Calu3 (cell line): ENCODE data around the gene LDB3. TPM values are rescaled to one million over a fixed set of nuclear protein-coding genes. Genes with fewer than 3 reads are reported as not detected.

Experiments used
- BruUV-seq: library from RNA; stranded (reverse); fragments of 400-500 nt; replicated peaks from 2 replicates; lab custom pipeline; 2021; lab: Mats Ljungman, UMichigan
- CTCF ChIA-PET: fragments of 300-600 bp; sonication (Branson Sonifier 250); formaldehyde crosslinking; loops from one replicate; lab custom pipeline; 2022; ENCODE audit warnings: antibody characterized with exemption; lab: Charles Lee
- DNase-seq: peaks from one replicate; pipeline ENCODE4 v3.0.0; 2022
- H3K27ac Mint-ChIP-seq: one replicate; pipeline ENCODE4 v1.8.0; 2022; ENCODE audit warnings: mixed read lengths; ENCODE audit not compliant: unreplicated experiment
- H3K27me3 Mint-ChIP-seq: one replicate; pipeline ENCODE4 v1.8.0; 2022; ENCODE audit warnings: mixed read lengths; ENCODE audit not compliant: unreplicated experiment
- H3K36me3 Mint-ChIP-seq: one replicate; pipeline ENCODE4 v1.8.0; 2022; ENCODE audit warnings: mild to moderate bottlenecking, moderate library complexity, mixed read lengths; ENCODE audit not compliant: insufficient read depth, unreplicated experiment
- H3K4me1 Mint-ChIP-seq: one replicate; pipeline ENCODE4 v1.8.0; 2022; ENCODE audit warnings: mild to moderate bottlenecking, low read depth, mixed read lengths; ENCODE audit not compliant: unreplicated experiment
- H3K4me3 Mint-ChIP-seq: one replicate; pipeline ENCODE4 v1.8.0; 2022; ENCODE audit warnings: mild to moderate bottlenecking, low read depth, moderate library complexity, mixed read lengths; ENCODE audit not compliant: unreplicated experiment
- H3K9me3 Mint-ChIP-seq: one replicate; pipeline ENCODE4 v1.8.0; 2022; ENCODE audit warnings: low read depth, mixed read lengths; ENCODE audit not compliant: unreplicated experiment
- intact Hi-C: fragments of 100-400 bp; cut with micrococcal nuclease; formaldehyde crosslinking; loops from one replicate; pipeline ENCODE4 v1.10.0; 2022; ENCODE audit not compliant: unreplicated experiment
- total RNA-seq: library from RNA; stranded (reverse); gene quantifications from 2 replicates; pipeline ENCODE4 v1.2.3, GENCODE V29; 2022
- TF ChIP-seq, protein P1 (sequence below): fragments of 200-600 bp; IDR thresholded peaks from one replicate; pipeline ENCODE4 v1.8.0; 2022; ENCODE audit warnings: antibody characterized with exemption; ENCODE audit not compliant: unreplicated experiment

LDB3 gene
- total RNA-seq, 1 experiment from 2014 or later: not detected

DNA sequence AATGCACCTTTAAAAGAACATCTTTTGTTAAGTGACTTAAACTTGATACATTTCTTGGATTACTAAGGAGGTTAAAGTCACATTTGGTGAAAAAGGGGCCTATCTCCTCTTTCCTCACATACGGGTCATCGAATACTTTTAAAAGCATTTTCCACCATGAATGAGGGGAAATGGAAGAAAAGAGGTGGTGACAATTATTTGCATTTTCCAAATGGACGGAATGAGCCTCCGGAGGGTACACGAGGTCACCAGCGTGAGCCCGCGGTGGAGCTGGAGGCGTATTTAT is 87.1 kb downstream of the LDB3 start:
- Mint-ChIP-seq H3K4me3 (peak overlapping the region; percentile 91), H3K27ac (peak overlapping the region; percentile 77), H3K36me3 (peaks cover 29% of the 10 kb centered on the region), H3K4me1 (peaks cover 38% of the 10 kb centered on the region), H3K27me3 (no peaks in the 10 kb centered on the region), H3K9me3 (no peaks in the 10 kb centered on the region)
- DNase-seq: no peak
- CTCF ChIA-PET: no interaction called here
- no TSS peak for BruUV-seq
- intact Hi-C loops: no loop called here
- TF ChIP-seq, protein P1, sequence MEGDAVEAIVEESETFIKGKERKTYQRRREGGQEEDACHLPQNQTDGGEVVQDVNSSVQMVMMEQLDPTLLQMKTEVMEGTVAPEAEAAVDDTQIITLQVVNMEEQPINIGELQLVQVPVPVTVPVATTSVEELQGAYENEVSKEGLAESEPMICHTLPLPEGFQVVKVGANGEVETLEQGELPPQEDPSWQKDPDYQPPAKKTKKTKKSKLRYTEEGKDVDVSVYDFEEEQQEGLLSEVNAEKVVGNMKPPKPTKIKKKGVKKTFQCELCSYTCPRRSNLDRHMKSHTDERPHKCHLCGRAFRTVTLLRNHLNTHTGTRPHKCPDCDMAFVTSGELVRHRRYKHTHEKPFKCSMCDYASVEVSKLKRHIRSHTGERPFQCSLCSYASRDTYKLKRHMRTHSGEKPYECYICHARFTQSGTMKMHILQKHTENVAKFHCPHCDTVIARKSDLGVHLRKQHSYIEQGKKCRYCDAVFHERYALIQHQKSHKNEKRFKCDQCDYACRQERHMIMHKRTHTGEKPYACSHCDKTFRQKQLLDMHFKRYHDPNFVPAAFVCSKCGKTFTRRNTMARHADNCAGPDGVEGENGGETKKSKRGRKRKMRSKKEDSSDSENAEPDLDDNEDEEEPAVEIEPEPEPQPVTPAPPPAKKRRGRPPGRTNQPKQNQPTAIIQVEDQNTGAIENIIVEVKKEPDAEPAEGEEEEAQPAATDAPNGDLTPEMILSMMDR: no peak

- peak overlapping the region; percentile 77 for H3K27ac Mint-ChIP-seq
- peaks cover 38% of the 10 kb centered on the region for H3K4me1 Mint-ChIP-seq
- H3K4me3 Mint-ChIP-seq: peak overlapping the region; percentile 91
- peaks cover 29% of the 10 kb centered on the region for H3K36me3 Mint-ChIP-seq
- intact Hi-C loops: loop anchor here (2.0 kb wide), 1 partner anchor 31 kb away; no protein-coding TSS in a partner anchor
- BruUV-seq: no TSS peak
- peak; percentile 91 for DNase-seq
- TF ChIP-seq, protein P1: no peak
- CTCF ChIA-PET: no interaction called here
- H3K27me3 Mint-ChIP-seq: no peaks in the 10 kb centered on the region
- no peaks in the 10 kb centered on the region for H3K9me3 Mint-ChIP-seq
Observed at GRCh38 chr10:86755740-86756510, 87.6 kb downstream of the LDB3 start.

DNA sequence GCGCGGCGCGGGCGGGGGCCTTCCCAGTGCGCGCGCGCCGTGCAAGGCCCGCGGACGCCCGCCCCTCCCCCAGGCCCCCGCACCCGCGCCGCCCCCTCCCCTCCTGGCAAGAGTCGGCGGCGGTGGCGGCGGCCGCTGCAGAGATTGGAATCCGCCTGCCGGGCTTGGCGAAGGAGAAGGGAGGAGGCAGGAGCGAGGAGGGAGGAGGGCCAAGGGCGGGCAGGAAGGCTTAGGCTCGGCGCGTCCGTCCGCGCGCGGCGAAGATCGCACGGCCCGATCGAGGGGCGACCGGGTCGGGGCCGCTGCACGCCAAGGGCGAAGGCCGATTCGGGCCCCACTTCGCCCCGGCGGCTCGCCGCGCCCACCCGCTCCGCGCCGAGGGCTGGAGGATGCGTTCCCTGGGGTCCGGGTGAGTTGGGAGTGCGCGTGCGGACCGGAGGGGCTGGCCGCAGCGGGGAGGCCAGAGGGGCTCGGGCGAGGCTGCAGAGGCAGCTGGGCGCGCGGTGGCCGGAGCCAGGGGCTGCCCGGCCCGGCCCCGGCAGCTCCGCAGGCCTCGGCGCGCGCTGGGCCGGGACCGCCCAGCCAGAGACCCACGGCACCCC is 88.3 kb downstream of the LDB3 start, which contains the start of gene BMPR1A:
TSS of gene BMPR1A (plus strand) at position 109 of the 602 bp plus-strand sequence. CDS start 119,400 bp downstream, outside the sequence.
- H3K27me3 Mint-ChIP-seq: no peaks in the 10 kb centered on the region
- peak within 1 kb of the TSS; percentile 77 for H3K27ac Mint-ChIP-seq
- H3K4me3 Mint-ChIP-seq: peak within 1 kb of the TSS; percentile 91
- no peaks in the 10 kb centered on the region for H3K9me3 Mint-ChIP-seq
- TF ChIP-seq, protein P1: no peak
- peaks cover 29% of the 10 kb centered on the region for H3K36me3 Mint-ChIP-seq
- CTCF ChIA-PET: no interaction called here
- intact Hi-C loops: loop anchor here (2.0 kb wide), 1 partner anchor 30 kb away; no protein-coding TSS in a partner anchor
- BruUV-seq: no TSS peak
- peak; percentile 30 for DNase-seq
- peaks cover 45% of the 10 kb centered on the region for H3K4me1 Mint-ChIP-seq

GRCh38 chr10:86757113-86757972 is 89.0 kb downstream of the LDB3 start:
- H3K36me3 Mint-ChIP-seq: peaks cover 29% of the 10 kb centered on the region
- H3K27ac Mint-ChIP-seq: peak overlapping the region; percentile 45
- H3K9me3 Mint-ChIP-seq: no peaks in the 10 kb centered on the region
- peak; percentile 13 for DNase-seq
- peak overlapping the region; percentile 91 for H3K4me3 Mint-ChIP-seq
- TF ChIP-seq, protein P1: no peak
- peaks cover 41% of the 10 kb centered on the region for H3K4me1 Mint-ChIP-seq
- CTCF ChIA-PET: interaction anchor here (0.6 to 1.0 kb wide), 3 partner anchors 16 to 332 kb away, joined by 3 to 5 read pairs (median 4); no protein-coding TSS in a partner anchor
- intact Hi-C loops: loop anchor here (2.0 kb wide), 1 partner anchor 29 kb away; no protein-coding TSS in a partner anchor
- H3K27me3 Mint-ChIP-seq: no peaks in the 10 kb centered on the region
- BruUV-seq: no TSS peak
